ENCODE data around the gene TRPV4.

Gene TRPV4

DNA sequence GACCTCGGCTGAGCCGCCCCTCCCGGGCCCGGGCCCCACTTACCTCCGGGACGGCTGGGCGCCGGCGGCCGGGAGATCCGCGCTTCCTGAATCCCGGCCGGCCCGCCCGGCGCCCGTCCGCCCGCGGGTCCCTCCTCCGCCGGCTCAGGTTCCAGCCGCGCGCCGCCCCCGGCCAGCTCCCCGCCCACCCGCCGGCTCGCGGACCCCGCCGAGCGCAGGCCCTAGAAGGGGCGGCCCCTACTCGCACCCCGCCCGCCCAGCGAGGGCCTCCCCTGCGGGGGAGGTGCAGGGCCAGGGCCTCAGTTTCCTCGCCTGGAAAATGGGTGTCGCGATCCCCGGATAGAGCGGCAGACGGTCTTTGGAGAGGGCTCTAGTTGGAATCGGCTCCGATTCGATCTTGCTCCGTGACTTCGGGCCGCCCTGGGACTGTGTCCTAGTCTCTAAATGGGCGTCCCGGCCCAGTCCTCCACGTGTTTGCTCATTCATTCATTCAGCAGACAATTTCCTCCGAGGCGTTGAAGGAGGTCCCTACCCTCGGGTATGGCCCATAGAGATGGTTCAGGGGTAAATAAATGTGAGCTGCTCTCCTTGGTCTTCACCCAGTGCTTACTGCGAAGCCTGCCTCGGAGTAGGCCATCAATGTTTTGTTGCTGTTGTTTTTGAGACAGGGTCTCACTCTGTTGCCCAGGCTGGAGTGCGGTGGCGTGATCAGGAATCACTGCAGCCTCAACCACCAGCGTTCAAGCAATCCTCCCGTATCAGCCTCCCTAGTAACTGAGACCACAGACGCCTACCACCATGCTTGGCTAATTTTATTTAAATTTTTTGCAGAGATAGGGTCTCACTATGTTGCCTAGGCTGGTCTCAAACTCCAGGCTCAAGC is at the start of gene TRPV4:
TRPV4 (minus strand) TSS at position 92 of the 883 bp plus-strand sequence. CDS start 18,602 bp downstream, outside the sequence.
- H3K27ac ChIP-seq: no peak within 1 kb of the TSS

DNA sequence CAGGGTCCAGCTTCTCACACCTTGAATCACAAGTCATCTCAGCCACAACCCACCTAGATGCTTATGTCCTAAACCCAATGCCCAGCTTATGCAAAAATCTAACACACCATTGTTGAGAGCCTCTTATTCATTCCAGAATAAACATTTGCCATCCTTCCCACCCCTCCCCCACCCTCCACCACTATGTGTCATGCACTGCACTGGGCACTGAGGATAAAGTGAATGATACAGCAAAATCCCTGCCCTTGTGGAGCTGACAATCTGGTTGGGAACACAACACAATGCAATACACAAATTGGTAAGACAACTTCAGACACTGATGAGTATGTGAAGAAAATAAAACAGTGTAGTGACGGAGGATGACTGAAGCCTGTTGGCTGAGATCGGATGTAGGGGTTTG is 48.6 kb upstream of the TRPV4 start:
- no peak overlapping the region for H3K27ac ChIP-seq
- TF ChIP-seq, protein P1, sequence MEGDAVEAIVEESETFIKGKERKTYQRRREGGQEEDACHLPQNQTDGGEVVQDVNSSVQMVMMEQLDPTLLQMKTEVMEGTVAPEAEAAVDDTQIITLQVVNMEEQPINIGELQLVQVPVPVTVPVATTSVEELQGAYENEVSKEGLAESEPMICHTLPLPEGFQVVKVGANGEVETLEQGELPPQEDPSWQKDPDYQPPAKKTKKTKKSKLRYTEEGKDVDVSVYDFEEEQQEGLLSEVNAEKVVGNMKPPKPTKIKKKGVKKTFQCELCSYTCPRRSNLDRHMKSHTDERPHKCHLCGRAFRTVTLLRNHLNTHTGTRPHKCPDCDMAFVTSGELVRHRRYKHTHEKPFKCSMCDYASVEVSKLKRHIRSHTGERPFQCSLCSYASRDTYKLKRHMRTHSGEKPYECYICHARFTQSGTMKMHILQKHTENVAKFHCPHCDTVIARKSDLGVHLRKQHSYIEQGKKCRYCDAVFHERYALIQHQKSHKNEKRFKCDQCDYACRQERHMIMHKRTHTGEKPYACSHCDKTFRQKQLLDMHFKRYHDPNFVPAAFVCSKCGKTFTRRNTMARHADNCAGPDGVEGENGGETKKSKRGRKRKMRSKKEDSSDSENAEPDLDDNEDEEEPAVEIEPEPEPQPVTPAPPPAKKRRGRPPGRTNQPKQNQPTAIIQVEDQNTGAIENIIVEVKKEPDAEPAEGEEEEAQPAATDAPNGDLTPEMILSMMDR (conservative IDR thresholded peaks at IDR 0.05): no peak

More for the DNA sequence above, at the start of gene TRPV4:
- TF ChIP-seq, protein P1 (conservative IDR thresholded peaks at IDR 0.05): no peak

GRCh38 chr12:109880938-109881337 is 47.7 kb upstream of the TRPV4 start:
- TF ChIP-seq, protein P1 (conservative IDR thresholded peaks at IDR 0.05): no peak
- peak overlapping the region; percentile 82; the same call in 1 of the 2 replicates for H3K27ac ChIP-seq

GRCh38 chr12:109880043-109880931 is 47.1 kb upstream of the TRPV4 start, which contains the start of gene GLTP:
TSS of gene GLTP (minus strand) at chr12:109880541. CDS start at chr12:109880374, 167 bp downstream.
- TF ChIP-seq, protein P1 (conservative IDR thresholded peaks at IDR 0.05): peak; percentile 97
- peak within 1 kb of the TSS; percentile 82; the same call in 1 of the 2 replicates for H3K27ac ChIP-seq

DNA sequence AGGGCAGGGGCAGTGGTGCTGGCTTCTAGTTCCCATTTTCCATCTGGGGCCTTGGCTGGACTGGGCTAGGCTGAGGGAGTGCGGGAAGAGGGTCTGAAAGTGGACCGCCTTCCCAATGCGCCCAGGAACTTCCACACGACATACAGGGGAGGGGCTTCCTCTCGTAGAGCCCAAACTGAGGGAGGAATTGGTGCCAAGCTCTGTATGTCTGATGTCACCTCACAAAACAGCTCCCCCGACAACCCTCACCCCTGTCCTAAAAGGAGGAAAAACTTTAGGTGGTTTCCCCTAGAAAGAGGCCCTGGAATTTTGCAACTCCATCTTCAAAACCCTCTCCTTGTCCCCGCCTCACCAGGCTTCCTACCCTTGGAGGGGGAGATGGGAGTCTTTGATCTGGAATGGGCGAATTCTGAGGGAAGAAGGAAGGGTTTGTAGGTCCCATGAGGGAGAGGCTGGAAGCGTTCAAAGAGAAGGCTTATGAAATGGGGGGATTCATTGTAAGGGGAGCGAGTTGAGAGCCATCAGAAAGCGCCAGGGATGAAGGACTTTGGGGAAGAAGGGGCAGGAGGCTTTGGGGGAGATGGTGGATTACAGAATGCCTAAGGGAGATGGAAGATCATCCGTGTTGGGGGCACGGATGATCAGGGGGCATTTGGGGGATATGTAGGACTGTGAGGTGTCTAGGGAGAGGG is 46.3 kb upstream of the TRPV4 start:
- TF ChIP-seq, protein P1 (conservative IDR thresholded peaks at IDR 0.05): no peak
- peak overlapping the region; percentile 82; the same call in 1 of the 2 replicates for H3K27ac ChIP-seq

GRCh38 chr12:109878749-109879148 is 45.6 kb upstream of the TRPV4 start:
- H3K27ac ChIP-seq: peak overlapping the region; percentile 82; the same call in 1 of the 2 replicates
- TF ChIP-seq, protein P1 (conservative IDR thresholded peaks at IDR 0.05): no peak
